GM23338 (cell line): ENCODE data around the gene PEX16. TPM values are rescaled to one million over a fixed set of nuclear protein-coding genes. Genes with fewer than 3 reads are reported as not detected.

Source experiments
- ATAC-seq: fragments of 200-7000 bp; cut with Tn5 transposase; 3 replicates; pipeline ENCODE4 v1.9.1; 2020
- DNase-seq: peaks from one replicate; pipeline ENCODE4 v3.0.0-alpha.2; 2015; ENCODE audit warnings: low spot score
- H2AFZ ChIP-seq: fragments of 200-600 bp; sonication (generic); 2 replicates; pipeline ENCODE4 v1.8.0; 2016; ENCODE audit warnings: antibody characterized with exemption, mild to moderate bottlenecking, moderate library complexity
- H3F3A ChIP-seq: fragments of 200-600 bp; sonication (generic); replicated peaks from 2 replicates; pipeline ENCODE4 v1.8.0; 2017; ENCODE audit warnings: antibody characterized with exemption, mixed run types, low read depth
- H3K27ac ChIP-seq: fragments of 200-600 bp; sonication (generic); 2 replicates; pipeline ENCODE4 v1.6.1; 2016; ENCODE audit warnings: low read depth
- H3K27me3 ChIP-seq: fragments of 200-600 bp; sonication (generic); 2 replicates; pipeline ENCODE4 v1.8.0; 2016; ENCODE audit warnings: mild to moderate bottlenecking, mixed run types, moderate library complexity; ENCODE audit not compliant: insufficient read depth
- H3K36me3 ChIP-seq: fragments of 200-600 bp; sonication (generic); 2 replicates; pipeline ENCODE4 v1.8.0; 2016; ENCODE audit warnings: mild to moderate bottlenecking; ENCODE audit not compliant: insufficient read depth
- H3K4me1 ChIP-seq: fragments of 200-600 bp; sonication (generic); 2 replicates; pipeline ENCODE4 v1.8.0; 2016; ENCODE audit warnings: mild to moderate bottlenecking, moderate library complexity; ENCODE audit not compliant: insufficient read depth
- H3K4me2 ChIP-seq: fragments of 200-600 bp; sonication (generic); 2 replicates; pipeline ENCODE4 v1.7.1; 2017; ENCODE audit warnings: mixed run types
- H3K4me3 ChIP-seq: fragments of 200-600 bp; sonication (generic); 2 replicates; pipeline ENCODE4 v1.6.1; 2016; ENCODE audit warnings: mixed run types
- H3K79me2 ChIP-seq: fragments of 200-600 bp; sonication (generic); replicated peaks from 2 replicates; pipeline ENCODE4 v1.8.0; 2017; ENCODE audit warnings: mild to moderate bottlenecking; ENCODE audit not compliant: insufficient read depth
- H3K9me2 ChIP-seq: fragments of 200-600 bp; sonication (generic); 2 replicates; pipeline ENCODE4 v1.8.0; 2017; ENCODE audit not compliant: insufficient read depth
- H4K20me1 ChIP-seq: fragments of 200-600 bp; sonication (generic); replicated peaks from 2 replicates; pipeline ENCODE4 v1.8.0; 2017; ENCODE audit warnings: mild to moderate bottlenecking; ENCODE audit not compliant: insufficient read depth
- H3K27ac Mint-ChIP-seq: 2 replicates; pipeline ENCODE4 v1.8.0; 2020; ENCODE audit warnings: inconsistent platforms, mild to moderate bottlenecking, moderate library complexity, mixed read lengths
- H3K27me3 Mint-ChIP-seq: 3 replicates; pipeline ENCODE4 v1.8.0; 2022; ENCODE audit warnings: low read depth, mild to moderate bottlenecking, moderate library complexity, mixed read lengths, inconsistent platforms; ENCODE audit not compliant: insufficient read depth, poor library complexity
- H3K36me3 Mint-ChIP-seq: 3 replicates; pipeline ENCODE4 v1.8.0; 2021; ENCODE audit warnings: low read depth, mild to moderate bottlenecking, inconsistent platforms, moderate library complexity, mixed read lengths
- H3K4me1 Mint-ChIP-seq: 3 replicates; pipeline ENCODE4 v1.8.0; 2020; ENCODE audit warnings: mild to moderate bottlenecking, inconsistent platforms, mixed read lengths
- H3K4me3 Mint-ChIP-seq: 3 replicates; pipeline ENCODE4 v1.8.0; 2021; ENCODE audit warnings: moderate library complexity, mild to moderate bottlenecking, inconsistent platforms, mixed read lengths
- H3K9me3 Mint-ChIP-seq: 3 replicates; pipeline ENCODE4 v1.8.0; 2020; ENCODE audit warnings: moderate library complexity, mild to moderate bottlenecking, inconsistent platforms, mixed read lengths
- CREB1 ChIP-seq: fragments of 250-450 bp; sonication (Bioruptor Pico); IDR thresholded peaks from 2 replicates; pipeline ENCODE4 v1.5.0; 2020; ENCODE audit warnings: low read depth, mild to moderate bottlenecking, moderate library complexity
- EZH2 ChIP-seq: fragments of 200-600 bp; sonication (generic); IDR thresholded peaks from one replicate; pipeline ENCODE4 v1.8.0; 2017; ENCODE audit warnings: antibody characterized with exemption, mild to moderate bottlenecking, low read depth; ENCODE audit not compliant: unreplicated experiment
- EZH2phosphoT487 ChIP-seq: fragments of 200-600 bp; sonication (generic); IDR thresholded peaks from one replicate; pipeline ENCODE4 v1.8.1; 2018; ENCODE audit warnings: antibody characterized with exemption; ENCODE audit not compliant: unreplicated experiment
- JUNB ChIP-seq: IDR thresholded peaks from one replicate; pipeline ENCODE4 v1.6.1; 2016; ENCODE audit warnings: antibody characterized with exemption; ENCODE audit not compliant: unreplicated experiment
- NANOG ChIP-seq: IDR thresholded peaks from 2 replicates; pipeline ENCODE4 v1.6.1; 2016; ENCODE audit warnings: antibody characterized with exemption, borderline replicate concordance
- POLR2AphosphoS5 ChIP-seq: IDR thresholded peaks from 2 replicates; pipeline ENCODE4 v1.6.1; 2016; ENCODE audit warnings: antibody characterized with exemption, low read depth
- STAT1 ChIP-seq: IDR thresholded peaks from one replicate; pipeline ENCODE4 v1.6.1; 2016; ENCODE audit warnings: antibody characterized with exemption; ENCODE audit not compliant: unreplicated experiment
- ZNF114 ChIP-seq: fragments of 250-450 bp; sonication (Bioruptor Pico); IDR thresholded peaks from 2 replicates; pipeline ENCODE4 v1.5.0; 2020; ENCODE audit warnings: mild to moderate bottlenecking, moderate library complexity
- polyA plus RNA-seq: library from polyadenylated mRNA; unstranded; fragments of >200 nt; fragmentation: Nextera tagmentation; extraction: Ambion mirVana; gene quantifications from 2 replicates; pipeline ENCODE4 v1.2.1, GENCODE V29; 2016
- total RNA-seq: library from RNA; depleted of rRNA; stranded (reverse); fragments of >200 nt; shearing (Covaris generic); gene quantifications from 2 replicates; pipeline ENCODE4 v1.2.3, GENCODE V29; 2014
- TF ChIP-seq, protein P1 (sequence below): IDR thresholded peaks from one replicate; pipeline ENCODE4 v1.6.1; 2018; ENCODE audit warnings: antibody characterized with exemption; ENCODE audit not compliant: unreplicated experiment

The PEX16 gene
- total and polyA plus RNA-seq, 2 experiments from 2014 or later, result 23.3 to 34.1 TPM

DNA sequence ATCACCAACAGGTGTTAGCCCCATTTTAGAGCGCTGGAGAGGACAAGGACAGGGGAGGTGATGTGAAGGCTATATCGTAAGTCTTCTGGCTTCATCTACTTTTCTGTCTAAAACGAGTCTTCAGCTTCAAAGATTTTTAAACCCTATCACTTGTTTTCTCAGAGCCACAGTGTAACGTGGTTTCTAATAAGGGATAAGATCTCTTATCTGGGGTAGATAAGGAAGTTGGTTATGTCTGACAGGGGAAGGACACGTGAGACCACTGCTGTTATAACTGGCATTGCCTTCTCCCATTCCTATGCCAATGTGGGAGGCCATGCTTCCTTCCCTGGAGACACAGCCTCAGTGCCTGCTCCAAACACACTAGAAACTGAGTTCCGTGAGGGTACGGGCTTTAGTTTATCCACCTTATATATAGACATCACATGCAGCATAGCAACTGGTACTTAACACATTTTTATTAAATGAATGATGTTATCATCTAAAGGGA is 44.1 kb upstream of the PEX16 start (continued):
- TF ChIP-seq, protein P1, sequence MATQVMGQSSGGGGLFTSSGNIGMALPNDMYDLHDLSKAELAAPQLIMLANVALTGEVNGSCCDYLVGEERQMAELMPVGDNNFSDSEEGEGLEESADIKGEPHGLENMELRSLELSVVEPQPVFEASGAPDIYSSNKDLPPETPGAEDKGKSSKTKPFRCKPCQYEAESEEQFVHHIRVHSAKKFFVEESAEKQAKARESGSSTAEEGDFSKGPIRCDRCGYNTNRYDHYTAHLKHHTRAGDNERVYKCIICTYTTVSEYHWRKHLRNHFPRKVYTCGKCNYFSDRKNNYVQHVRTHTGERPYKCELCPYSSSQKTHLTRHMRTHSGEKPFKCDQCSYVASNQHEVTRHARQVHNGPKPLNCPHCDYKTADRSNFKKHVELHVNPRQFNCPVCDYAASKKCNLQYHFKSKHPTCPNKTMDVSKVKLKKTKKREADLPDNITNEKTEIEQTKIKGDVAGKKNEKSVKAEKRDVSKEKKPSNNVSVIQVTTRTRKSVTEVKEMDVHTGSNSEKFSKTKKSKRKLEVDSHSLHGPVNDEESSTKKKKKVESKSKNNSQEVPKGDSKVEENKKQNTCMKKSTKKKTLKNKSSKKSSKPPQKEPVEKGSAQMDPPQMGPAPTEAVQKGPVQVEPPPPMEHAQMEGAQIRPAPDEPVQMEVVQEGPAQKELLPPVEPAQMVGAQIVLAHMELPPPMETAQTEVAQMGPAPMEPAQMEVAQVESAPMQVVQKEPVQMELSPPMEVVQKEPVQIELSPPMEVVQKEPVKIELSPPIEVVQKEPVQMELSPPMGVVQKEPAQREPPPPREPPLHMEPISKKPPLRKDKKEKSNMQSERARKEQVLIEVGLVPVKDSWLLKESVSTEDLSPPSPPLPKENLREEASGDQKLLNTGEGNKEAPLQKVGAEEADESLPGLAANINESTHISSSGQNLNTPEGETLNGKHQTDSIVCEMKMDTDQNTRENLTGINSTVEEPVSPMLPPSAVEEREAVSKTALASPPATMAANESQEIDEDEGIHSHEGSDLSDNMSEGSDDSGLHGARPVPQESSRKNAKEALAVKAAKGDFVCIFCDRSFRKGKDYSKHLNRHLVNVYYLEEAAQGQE, result no peak
- TF ChIP-seq ZNF114 (no peak), POLR2AphosphoS5 (no peak), CREB1 (CRISPR knock-in tag) (no peak)

DNA sequence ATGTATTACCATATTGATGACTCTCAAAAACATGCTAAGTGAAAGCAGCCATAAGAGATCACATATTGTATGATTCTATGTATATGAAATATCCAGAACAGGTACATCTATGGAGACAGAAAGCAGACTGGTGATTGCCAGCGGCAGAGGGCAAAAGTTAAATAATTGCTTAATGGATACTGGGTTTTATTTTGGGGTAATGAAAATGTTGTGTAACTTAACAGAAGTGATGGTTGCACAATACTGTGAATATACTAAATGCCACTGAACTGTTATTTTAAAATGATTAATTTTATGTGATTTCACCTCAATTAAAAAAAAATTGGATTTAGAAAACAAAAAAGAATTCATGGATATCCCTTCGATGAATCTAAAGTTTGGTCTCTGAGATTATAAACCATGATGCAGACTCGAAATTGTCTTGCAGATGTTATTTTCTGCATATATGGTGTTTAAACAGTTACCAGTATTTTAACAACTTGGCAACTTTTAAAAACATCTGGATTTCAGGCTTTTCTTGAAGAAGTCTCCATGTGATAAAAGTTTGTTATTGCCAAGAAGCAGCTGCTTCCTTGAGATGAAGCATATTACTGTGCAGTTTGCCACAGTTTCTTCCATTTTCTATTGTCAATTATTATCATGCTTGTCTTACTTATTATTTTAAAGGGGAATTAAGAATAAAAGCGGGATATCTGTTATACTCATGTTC is 42.9 kb upstream of the PEX16 start:
- H3K27me3 Mint-ChIP-seq, result peaks cover 2% of the 10 kb centered on the region
- Histone ChIP-seq H3K4me1 (no peaks in the 10 kb centered on the region), H3K4me2 (no peak overlapping the region), H3K4me3 (no peak overlapping the region), H3K9me2 (no peaks in the 10 kb centered on the region), H3K27me3 (no peaks in the 10 kb centered on the region), H3K79me2 (no peaks in the 10 kb centered on the region), H4K20me1 (no peaks in the 10 kb centered on the region), H3K27ac (no peak overlapping the region), H2AFZ (no peak overlapping the region), H3K36me3 (no peaks in the 10 kb centered on the region), H3F3A (no peaks in the 10 kb centered on the region)
- no peak overlapping the region for H3K27ac Mint-ChIP-seq
- TF ChIP-seq STAT1 (no peak), NANOG (no peak), EZH2 (no peak), JUNB (no peak), EZH2phosphoT487 (no peak), POLR2AphosphoS5 (no peak)
- TF ChIP-seq, protein P1, result no peak
- no peak for ATAC-seq
- no peak for DNase-seq
- H3K4me1 Mint-ChIP-seq, result no peaks in the 10 kb centered on the region
- H3K4me3 Mint-ChIP-seq, result no peak overlapping the region
- H3K36me3 Mint-ChIP-seq, result peaks cover 14% of the 10 kb centered on the region
- no peaks in the 10 kb centered on the region for H3K9me3 Mint-ChIP-seq
